Peyer's patch (tissue), 4 donors: ENCODE measurements around the gene SLC12A8. TPM values are rescaled to one million over a fixed set of nuclear protein-coding genes. Genes with fewer than 3 reads are reported as not detected.

ENCODE experiments used
- DNase-seq, 3 donors: peaks; one replicate each; pipeline ENCODE4 v3.0.0-alpha.2; 2017 to 2019
- H3K27ac ChIP-seq, 4 donors: fragments of 200-600 bp; sonication (generic); one replicate each; pipeline ENCODE4 v1.5.1; 2016 to 2019
- H3K27me3 ChIP-seq, 2 donors: fragments of 200-600 bp; sonication (generic); one replicate each; pipeline ENCODE4 v1.5.1; 2019
- H3K36me3 ChIP-seq, 3 donors: fragments of 200-600 bp; sonication (generic); one replicate each; pipeline ENCODE4 v1.5.1; 2016 to 2019
- H3K4me1 ChIP-seq, 4 donors: fragments of 200-600 bp; sonication (generic); one replicate each; pipeline ENCODE4 v1.5.1; 2016 to 2019
- H3K4me3 ChIP-seq, 4 donors: fragments of 200-600 bp; sonication (generic); 1 replicate in 3 of 4; 2 replicates in 1 of 4; pipeline ENCODE4 v1.5.1; 2016 to 2019; ENCODE audit warnings: mild to moderate bottlenecking in 1 of 4
- H3K9me3 ChIP-seq, 4 donors: fragments of 200-600 bp; sonication (generic); one replicate each; pipeline ENCODE4 v1.5.1; 2016 to 2019; ENCODE audit warnings: mild to moderate bottlenecking in 1 of 4
- CTCF ChIP-seq, 6 experiments: fragments of 450-650 bp in 4 of 6; fragments of 200-600 bp in 2 of 6; sonication (generic) in 1 of 6; IDR thresholded peaks; one replicate each; pipeline ENCODE4 v1.5.1; 2017 to 2019; ENCODE audit warnings: antibody characterized with exemption in 6 of 6, mild to moderate bottlenecking in 3 of 6, moderate library complexity in 1 of 6
- POLR2A ChIP-seq, 2 donors: fragments of 450-650 bp; IDR thresholded peaks; one replicate each; pipeline ENCODE4 v1.5.1; 2017; ENCODE audit warnings: antibody characterized with exemption in 2 of 2, mild to moderate bottlenecking in 2 of 2, moderate library complexity in 2 of 2
- total RNA-seq, 4 donors: library from RNA; depleted of rRNA; stranded (reverse); fragments of >200 nt; gene quantifications; one replicate each; pipeline ENCODE4 v1.1.0, GENCODE V29; 2016

SLC12A8 gene
- total RNA-seq, 4 donors from 2014 or later = 24.2 to 31.4 (median 26.3) TPM

GRCh38 chr3:125148836-125149235 is 63.7 kb downstream of the SLC12A8 start:
- no peak for TF ChIP-seq POLR2A (IDR thresholded peaks at IDR 0.05)
- TF ChIP-seq CTCF (IDR thresholded peaks at IDR 0.05) = no peak
- Histone ChIP-seq H3K27ac (peak overlapping the region in 1 of 4 donors; percentile 52), H3K4me3 (no peak overlapping the region), H3K4me1 (peaks cover 0 to 9% (median 4%) of the 10 kb centered on the region in 4 donors), H3K36me3 (no peaks in the 10 kb centered on the region), H3K9me3 (no peaks in the 10 kb centered on the region), H3K27me3 (no peaks in the 10 kb centered on the region)
- peak in 2 of 3 donors; percentile 43 to 79 for DNase-seq

- Histone ChIP-seq H3K4me1 (peaks cover 0 to 14% (median 4%) of the 10 kb centered on the region in 4 donors), H3K27me3 (no peaks in the 10 kb centered on the region), H3K27ac (peak overlapping the region in 1 of 4 donors; percentile 52), H3K9me3 (no peaks in the 10 kb centered on the region), H3K36me3 (no peaks in the 10 kb centered on the region), H3K4me3 (no peak overlapping the region)
- peak in 1 of 3 donors; percentile 41 for DNase-seq
- no peak for TF ChIP-seq CTCF (IDR thresholded peaks at IDR 0.05)
- TF ChIP-seq POLR2A (IDR thresholded peaks at IDR 0.05) = no peak
Measured at GRCh38 chr3:125148016-125148812, 64.3 kb downstream of the SLC12A8 start.

GRCh38 chr3:125147491-125147820 is 65.1 kb downstream of the SLC12A8 start:
- peaks cover 0 to 18% (median 4%) of the 10 kb centered on the region in 4 donors for H3K4me1 ChIP-seq
- peak overlapping the region in 2 of 4 donors; percentile 25 to 47 for H3K27ac ChIP-seq
- no peaks in the 10 kb centered on the region for H3K36me3 ChIP-seq
- no peaks in the 10 kb centered on the region for H3K27me3 ChIP-seq
- no peak for DNase-seq
- TF ChIP-seq POLR2A (IDR thresholded peaks at IDR 0.05) (no peak), CTCF (IDR thresholded peaks at IDR 0.05) (no peak)
- no peak overlapping the region for H3K4me3 ChIP-seq
- no peaks in the 10 kb centered on the region for H3K9me3 ChIP-seq

- Histone ChIP-seq H3K4me3 (no peak overlapping the region), H3K9me3 (no peaks in the 10 kb centered on the region), H3K27me3 (no peaks in the 10 kb centered on the region), H3K4me1 (peaks cover 0 to 24% (median 6%) of the 10 kb centered on the region in 4 donors), H3K27ac (peak overlapping the region in 3 of 4 donors; percentile 25 to 53 (median 47)), H3K36me3 (no peaks in the 10 kb centered on the region)
- TF ChIP-seq CTCF (IDR thresholded peaks at IDR 0.05) (no peak), POLR2A (IDR thresholded peaks at IDR 0.05) (no peak)
- peak in 1 of 3 donors; percentile 69 for DNase-seq
Measured at GRCh38 chr3:125146626-125147490, 65.7 kb downstream of the SLC12A8 start.

- peaks cover 0 to 30% (median 9%) of the 10 kb centered on the region in 4 donors for H3K4me1 ChIP-seq
- H3K36me3 ChIP-seq = no peaks in the 10 kb centered on the region
- no peak overlapping the region for H3K4me3 ChIP-seq
- TF ChIP-seq CTCF (IDR thresholded peaks at IDR 0.05) (no peak), POLR2A (IDR thresholded peaks at IDR 0.05) (no peak)
- peak overlapping the region in 2 of 4 donors; percentile 1 to 53 for H3K27ac ChIP-seq
- H3K27me3 ChIP-seq = no peaks in the 10 kb centered on the region
- peak in 1 of 3 donors; percentile 47 for DNase-seq
- H3K9me3 ChIP-seq = no peaks in the 10 kb centered on the region
Measured at GRCh38 chr3:125145751-125146475, 66.6 kb downstream of the SLC12A8 start.
